ENCODE results near the gene PTPN14. TPM values are rescaled to one million over a fixed set of nuclear protein-coding genes. Genes with fewer than 3 reads are reported as not detected.

Gene PTPN14
- total and polyA plus RNA-seq, 8 donors, result 14.9 to 38.0 (median 17.9) TPM

DNA sequence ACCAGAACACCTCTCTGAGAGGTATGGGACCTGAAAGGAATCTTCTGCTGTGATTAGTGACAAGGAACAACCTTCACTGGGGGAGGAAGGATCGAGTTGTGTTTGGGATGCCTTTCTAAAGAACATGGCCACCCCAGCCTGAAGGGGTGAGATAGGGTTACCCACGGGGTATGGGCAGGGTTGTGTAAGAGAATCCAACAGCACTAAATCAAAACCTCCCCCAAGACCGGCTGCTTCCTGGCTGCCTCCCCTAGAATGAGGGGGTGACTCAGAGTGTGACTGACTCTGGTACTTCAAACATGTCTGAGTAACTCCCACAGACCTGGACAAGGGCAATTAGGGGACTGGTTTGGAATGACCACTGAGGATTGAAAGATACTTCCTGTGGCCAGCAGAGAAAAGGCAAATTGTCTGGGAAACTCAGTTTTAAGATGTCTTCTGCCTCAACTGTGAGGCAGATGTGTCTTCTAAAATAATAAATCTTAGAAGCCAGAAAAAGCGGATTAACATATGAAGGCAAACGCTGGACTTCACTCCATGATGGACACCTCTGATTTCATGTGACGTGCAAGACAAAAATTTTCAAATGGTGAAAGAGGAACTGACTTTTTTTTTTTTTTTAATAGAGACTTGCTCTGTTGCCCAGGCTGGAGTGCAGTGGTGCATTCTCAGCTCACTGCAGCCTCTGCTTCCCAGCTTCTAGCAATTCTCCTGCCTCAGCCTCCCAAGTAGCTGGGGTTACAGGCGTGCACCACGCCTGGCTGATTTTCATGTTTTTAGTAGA, 6.7 kb upstream of the PTPN14 start:
- no peak overlapping the region for H3K27ac ChIP-seq
- peaks cover 0 to under 1% of the 10 kb centered on the region in 2 donors for H3K27me3 ChIP-seq
- H3K4me3 ChIP-seq, result no peak overlapping the region
- TF ChIP-seq, protein P1, sequence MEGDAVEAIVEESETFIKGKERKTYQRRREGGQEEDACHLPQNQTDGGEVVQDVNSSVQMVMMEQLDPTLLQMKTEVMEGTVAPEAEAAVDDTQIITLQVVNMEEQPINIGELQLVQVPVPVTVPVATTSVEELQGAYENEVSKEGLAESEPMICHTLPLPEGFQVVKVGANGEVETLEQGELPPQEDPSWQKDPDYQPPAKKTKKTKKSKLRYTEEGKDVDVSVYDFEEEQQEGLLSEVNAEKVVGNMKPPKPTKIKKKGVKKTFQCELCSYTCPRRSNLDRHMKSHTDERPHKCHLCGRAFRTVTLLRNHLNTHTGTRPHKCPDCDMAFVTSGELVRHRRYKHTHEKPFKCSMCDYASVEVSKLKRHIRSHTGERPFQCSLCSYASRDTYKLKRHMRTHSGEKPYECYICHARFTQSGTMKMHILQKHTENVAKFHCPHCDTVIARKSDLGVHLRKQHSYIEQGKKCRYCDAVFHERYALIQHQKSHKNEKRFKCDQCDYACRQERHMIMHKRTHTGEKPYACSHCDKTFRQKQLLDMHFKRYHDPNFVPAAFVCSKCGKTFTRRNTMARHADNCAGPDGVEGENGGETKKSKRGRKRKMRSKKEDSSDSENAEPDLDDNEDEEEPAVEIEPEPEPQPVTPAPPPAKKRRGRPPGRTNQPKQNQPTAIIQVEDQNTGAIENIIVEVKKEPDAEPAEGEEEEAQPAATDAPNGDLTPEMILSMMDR (IDR thresholded peaks at IDR 0.05), result no peak
- no peaks in the 10 kb centered on the region for H3K9me3 ChIP-seq
- peak; percentile 71 for ATAC-seq
- H3K4me1 ChIP-seq, result no peaks in the 10 kb centered on the region
- intact Hi-C loops (cut with DNase I), result no loop called here
- DNase-seq, result no peak
- no peaks in the 10 kb centered on the region for H3K36me3 ChIP-seq

DNA sequence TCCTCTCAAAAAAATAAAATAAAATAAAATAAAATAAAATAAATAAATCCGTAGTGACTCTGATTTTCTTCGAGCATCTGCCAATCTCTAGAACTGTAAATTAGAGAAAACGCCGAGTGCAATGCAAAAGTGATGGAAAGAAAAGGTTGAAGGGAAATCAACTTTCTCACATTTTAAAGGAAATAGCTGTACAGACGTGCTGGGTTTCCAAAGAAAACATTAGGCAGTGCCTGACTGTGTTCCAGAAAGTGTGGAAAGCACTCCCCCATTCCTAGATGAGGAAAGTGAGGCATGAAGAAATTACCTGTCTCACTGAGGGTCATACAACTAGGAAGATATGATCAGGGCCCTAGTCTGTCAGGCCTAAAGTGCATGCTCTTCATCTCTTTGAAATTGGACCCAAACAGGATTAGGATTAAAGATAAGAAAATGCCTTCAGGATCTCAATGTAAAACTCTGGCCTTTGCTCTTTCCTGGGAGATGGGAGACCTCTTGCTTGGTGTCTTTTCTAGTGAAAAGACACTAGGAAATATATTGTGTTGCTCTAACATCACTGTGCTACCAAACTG, 1.8 kb upstream of the PTPN14 start:
- no peaks in the 10 kb centered on the region for H3K36me3 ChIP-seq
- ATAC-seq (no peak), DNase-seq (no peak)
- TF ChIP-seq, protein P1 (IDR thresholded peaks at IDR 0.05), result no peak
- intact Hi-C loops (cut with DNase I), result no loop called here
- no peak overlapping the region for H3K4me3 ChIP-seq
- H3K27ac ChIP-seq, result peak overlapping the region in 1 of 2 donors; percentile 96
- no peaks in the 10 kb centered on the region for H3K9me3 ChIP-seq
- H3K4me1 ChIP-seq, result peaks cover 11% of the 10 kb centered on the region in 2 donors
- H3K27me3 ChIP-seq, result peaks cover 0 to 45% of the 10 kb centered on the region in 2 donors

DNA sequence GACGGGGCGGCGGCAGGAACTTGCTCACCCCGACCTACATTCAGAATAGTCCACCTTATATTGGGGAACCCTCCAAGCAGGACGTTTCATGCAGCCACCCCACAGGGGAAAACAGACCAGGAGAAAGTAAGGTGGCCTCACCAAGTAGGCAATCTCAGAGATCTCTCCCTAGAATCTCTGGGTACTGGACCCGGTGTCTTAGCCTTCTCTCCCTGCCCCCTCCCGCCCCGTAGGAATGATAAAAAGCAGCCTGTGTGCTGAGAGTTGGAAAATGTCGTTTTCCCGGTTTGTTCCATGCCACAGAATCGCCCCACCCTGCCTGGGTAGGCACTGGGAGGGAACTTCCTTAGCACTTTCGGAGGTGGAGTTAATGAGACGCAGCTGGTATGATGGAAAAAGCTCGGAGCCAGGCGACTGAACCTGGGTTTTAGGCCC, 789 bp upstream of the PTPN14 start:
- peak; percentile 76 for ATAC-seq
- peaks cover 0 to 45% of the 10 kb centered on the region in 2 donors for H3K27me3 ChIP-seq
- peak; percentile 72 to 91 (median 78) for DNase-seq
- peak overlapping the region; percentile 39 to 56 for H3K4me3 ChIP-seq
- no peaks in the 10 kb centered on the region for H3K9me3 ChIP-seq
- TF ChIP-seq, protein P1 (IDR thresholded peaks at IDR 0.05), result no peak
- intact Hi-C loops (cut with DNase I), result no loop called here
- H3K36me3 ChIP-seq, result no peaks in the 10 kb centered on the region
- H3K27ac ChIP-seq, result peak overlapping the region; percentile 95 to 96
- H3K4me1 ChIP-seq, result peaks cover 11% of the 10 kb centered on the region in 2 donors

DNA sequence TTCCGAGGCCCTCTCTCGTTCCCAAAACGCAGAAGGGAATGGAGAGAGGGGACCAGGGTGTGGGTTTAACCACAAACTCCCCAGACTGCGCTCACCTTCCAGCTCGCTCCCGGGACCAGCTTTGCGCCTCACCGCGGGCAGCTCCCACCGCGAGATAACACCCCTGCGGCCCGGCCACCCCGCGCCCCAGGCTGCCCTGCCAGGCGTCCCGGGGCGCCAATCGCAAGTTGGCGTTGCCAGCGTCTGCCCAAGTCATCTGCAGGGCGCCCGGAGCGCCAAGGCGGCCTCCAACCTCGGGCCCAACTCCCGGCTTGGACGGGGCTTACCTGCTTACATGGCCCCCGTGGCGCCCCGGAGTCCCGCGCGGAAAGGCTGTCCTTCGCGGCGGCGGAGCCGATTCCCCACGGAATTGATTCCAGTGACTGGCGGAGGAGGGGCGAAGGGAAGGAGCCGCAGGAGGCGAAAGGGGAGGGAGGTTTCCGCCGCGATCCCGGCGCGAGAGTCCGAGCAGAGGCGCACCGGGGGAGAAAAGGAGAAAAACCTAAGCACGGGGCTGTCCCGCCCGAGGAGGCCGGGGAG, 456 bp downstream of the PTPN14 start:
- Histone ChIP-seq H3K36me3 (no peaks in the 10 kb centered on the region), H3K4me3 (peak overlapping the region; percentile 56 to 81), H3K9me3 (no peaks in the 10 kb centered on the region), H3K4me1 (peaks cover 11% of the 10 kb centered on the region in 2 donors), H3K27me3 (peaks cover 0 to 45% of the 10 kb centered on the region in 2 donors), H3K27ac (peak overlapping the region; percentile 95 to 96)
- peak; percentile 33 for ATAC-seq
- peak; percentile 32 to 82 (median 39) for DNase-seq
- intact Hi-C loops (cut with DNase I), result no loop called here
- TF ChIP-seq, protein P1 (IDR thresholded peaks at IDR 0.05), result no peak
